SH-SY5Y (cell line): ENCODE results near the gene CDC42SE1.

ENCODE experiments used
- GATA2 ChIP-seq: IDR thresholded peaks from 2 replicates; pipeline ENCODE4 v1.6.1; 2011; ENCODE audit warnings: mild to moderate bottlenecking, low read depth, low read length
- GATA3 ChIP-seq: IDR thresholded peaks from 2 replicates; pipeline ENCODE4 v1.6.1; 2011; ENCODE audit warnings: low read depth, mild to moderate bottlenecking, low read length, moderate library complexity

DNA sequence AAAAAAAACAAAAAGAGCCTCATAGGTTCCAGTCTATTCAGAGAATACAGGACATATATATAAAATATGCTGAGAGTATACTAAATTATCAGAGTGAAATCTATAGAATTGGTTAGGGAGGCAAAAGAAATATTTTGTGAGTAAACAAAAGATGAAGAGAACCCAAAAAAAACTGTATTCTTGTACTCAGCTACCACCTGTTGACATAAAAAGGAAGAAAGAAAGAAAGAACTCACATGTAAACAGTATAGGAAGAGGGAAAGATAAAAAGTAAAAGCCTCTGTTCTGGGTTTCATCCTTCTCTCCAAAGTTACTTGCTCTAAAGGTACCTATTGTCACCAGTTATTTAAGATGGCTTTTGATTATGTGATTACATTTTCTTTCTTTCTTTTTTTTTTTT, 33.0 kb downstream of the CDC42SE1 start:
- no peak for TF ChIP-seq GATA2
- TF ChIP-seq GATA3 = no peak
